Immature natural killer cell (primary cell): Measurements from ENCODE around the gene ZNF629. TPM values are rescaled to one million over a fixed set of nuclear protein-coding genes. Genes with fewer than 3 reads are reported as not detected.
"Not testable (repeated sequence)": the region's sequence is repeated elsewhere in the genome, so short reads cannot be mapped to it uniquely, and the experiment has no call there.

Experiments used
- DNase-seq, 3 donors: peaks; one replicate each; pipeline ENCODE4 v3.0.0; 2022; ENCODE audit warnings: mixed read lengths in 1 of 3
- H3K27ac Mint-ChIP-seq, 6 donors: one replicate each; pipeline ENCODE4 v1.8.0; 2020; ENCODE audit warnings: mixed read lengths in 6 of 6, mild to moderate bottlenecking in 5 of 6, inconsistent platforms in 4 of 6, moderate library complexity in 3 of 6
- H3K27me3 Mint-ChIP-seq, 3 donors: one replicate each; pipeline ENCODE4 v1.8.0; 2020 to 2021; ENCODE audit warnings: low read depth in 3 of 3, mild to moderate bottlenecking in 3 of 3, mixed read lengths in 3 of 3, moderate library complexity in 3 of 3, inconsistent platforms in 1 of 3
- H3K36me3 Mint-ChIP-seq, 3 donors: one replicate each; pipeline ENCODE4 v1.8.0; 2020; ENCODE audit warnings: mixed read lengths in 3 of 3, inconsistent platforms in 2 of 3, mild to moderate bottlenecking in 2 of 3
- H3K4me1 Mint-ChIP-seq, 2 donors: one replicate each; pipeline ENCODE4 v1.8.0; 2020; ENCODE audit warnings: inconsistent platforms in 2 of 2, mild to moderate bottlenecking in 2 of 2, mixed read lengths in 2 of 2, moderate library complexity in 1 of 2
- H3K4me3 Mint-ChIP-seq, 5 donors: one replicate each; pipeline ENCODE4 v1.8.0; 2020; ENCODE audit warnings: mild to moderate bottlenecking in 5 of 5, mixed read lengths in 5 of 5, inconsistent platforms in 3 of 5, moderate library complexity in 3 of 5
- H3K9me3 Mint-ChIP-seq, 6 donors: one replicate each; pipeline ENCODE4 v1.8.0; 2020; ENCODE audit warnings: mild to moderate bottlenecking in 6 of 6, mixed read lengths in 6 of 6, inconsistent platforms in 4 of 6, moderate library complexity in 3 of 6
- polyA plus RNA-seq, 3 donors: library from polyadenylated mRNA; unstranded; fragments of 300-500 nt; fragmentation: Illumina TruSeq; gene quantifications; one replicate each; pipeline ENCODE4 v1.2.3, GENCODE V29; 2021

The ZNF629 gene
- polyA plus RNA-seq, result 1 to 10 TPM in 1 of 3 donors, under 1 TPM in 2; 0.09 to 1.1 (median 0.16) TPM

DNA sequence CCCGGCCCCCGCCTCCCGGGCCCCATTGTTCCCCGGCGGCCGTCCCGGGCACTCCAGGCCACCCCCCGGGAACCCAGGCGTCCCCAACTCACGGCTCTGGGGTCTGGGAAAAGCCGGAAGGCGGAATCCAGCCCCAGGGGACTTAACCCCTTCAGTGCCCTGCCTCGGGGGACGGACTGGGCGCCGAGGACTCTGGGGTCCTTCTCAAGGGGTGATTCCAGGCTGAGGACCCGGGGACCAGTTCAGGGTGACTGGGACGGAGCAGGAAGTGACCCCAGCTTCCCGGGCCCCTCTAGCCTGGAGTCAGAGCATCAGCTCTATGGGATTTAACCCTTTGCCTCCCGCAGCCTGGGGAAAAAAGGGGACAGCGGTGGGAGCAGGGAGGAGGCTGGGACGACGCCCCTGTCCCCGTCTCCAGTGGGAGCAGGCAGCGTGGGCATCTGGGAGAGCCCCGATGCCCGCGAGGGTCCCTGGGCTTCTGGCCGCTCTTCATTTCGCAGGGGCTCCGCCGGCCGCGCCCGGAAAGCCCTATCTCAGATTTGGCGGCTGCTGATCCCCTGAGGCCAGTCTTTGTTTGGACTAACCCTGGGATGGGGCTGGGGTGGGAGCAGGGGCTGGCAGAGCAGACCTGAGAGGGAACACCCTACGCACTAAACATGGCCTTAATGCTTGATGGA, at the start of gene ZNF629:
Gene ZNF629, minus strand, starts transcription at position 270 of the 677 bp plus-strand sequence. CDS start 2,723 bp downstream, outside the sequence.
- peak in 1 of 3 donors; percentile 36 for DNase-seq
- H3K27ac Mint-ChIP-seq, result peak within 1 kb of the TSS in 1 of 6 donors; percentile 69

DNA sequence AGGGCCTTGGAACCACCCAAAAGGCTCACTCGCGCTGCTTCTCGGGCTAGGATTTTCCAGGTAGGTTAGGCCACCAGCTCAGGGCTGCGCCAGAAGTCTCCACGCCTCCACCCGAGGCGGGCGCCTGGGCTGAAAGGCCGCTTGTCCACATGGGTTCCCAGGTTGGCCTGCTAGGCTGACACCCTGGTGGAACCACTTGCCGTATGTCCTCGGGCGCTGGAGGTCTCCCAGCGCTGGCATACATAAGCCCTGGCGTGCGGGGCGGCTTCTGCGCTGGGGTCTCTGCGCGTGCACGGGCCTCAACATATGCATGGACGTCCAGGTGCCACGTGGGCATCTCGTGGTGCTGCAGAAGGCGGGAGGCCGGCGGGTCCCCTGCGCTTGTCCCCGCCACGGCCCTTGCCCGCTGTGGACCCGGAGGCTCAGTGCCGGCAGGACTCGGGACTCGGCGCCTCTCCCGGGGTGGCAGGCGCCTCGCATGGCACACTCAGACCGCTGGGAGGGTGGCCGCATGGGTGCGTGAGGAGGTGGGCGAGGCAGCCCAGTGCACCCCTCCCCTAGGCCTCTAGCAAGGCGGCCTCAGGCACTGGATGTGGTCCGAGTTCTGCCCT, 47.2 kb upstream of the ZNF629 start:
- DNase-seq, result no peak
- no peaks in the 10 kb centered on the region for H3K9me3 Mint-ChIP-seq
- peaks cover 0 to 3% (median 0%) of the 10 kb centered on the region in 3 donors for H3K27me3 Mint-ChIP-seq
- no peaks in the 10 kb centered on the region for H3K36me3 Mint-ChIP-seq
- H3K4me3 Mint-ChIP-seq, result no peak overlapping the region
- no peaks in the 10 kb centered on the region for H3K4me1 Mint-ChIP-seq
- no peak overlapping the region for H3K27ac Mint-ChIP-seq

More for the DNA sequence above, at the start of gene ZNF629:
- H3K27me3 Mint-ChIP-seq, result peaks cover 2 to 12% (median 7%) of the 10 kb centered on the region in 3 donors
- peak within 1 kb of the TSS; percentile 68 to 85 (median 79) for H3K4me3 Mint-ChIP-seq
- H3K36me3 Mint-ChIP-seq, result peaks cover 0 to 8% (median 0%) of the 10 kb centered on the region in 3 donors
- peaks cover 14 to 17% of the 10 kb centered on the region in 2 donors for H3K4me1 Mint-ChIP-seq
- no peaks in the 10 kb centered on the region for H3K9me3 Mint-ChIP-seq

DNA sequence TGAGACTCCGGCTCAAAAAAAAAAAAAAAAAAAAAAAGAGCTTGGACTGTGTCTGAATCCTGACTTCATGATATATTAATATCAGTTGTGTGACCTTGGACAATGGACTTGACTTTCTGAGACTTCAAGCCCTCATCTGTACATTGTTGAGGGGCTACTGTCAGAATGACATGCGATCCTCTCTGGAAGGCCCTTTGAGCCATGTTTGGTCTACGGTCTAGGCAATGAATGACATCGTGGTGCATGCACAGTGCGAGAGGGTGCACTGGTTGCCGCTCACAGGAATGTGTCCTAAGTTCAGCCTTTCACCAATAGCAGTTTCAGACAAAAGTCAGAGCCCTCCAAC, 43.0 kb upstream of the ZNF629 start:
- no peaks in the 10 kb centered on the region for H3K36me3 Mint-ChIP-seq
- H3K9me3 Mint-ChIP-seq, result no peaks in the 10 kb centered on the region
- no peak overlapping the region for H3K27ac Mint-ChIP-seq
- no peak overlapping the region for H3K4me3 Mint-ChIP-seq
- no peak for DNase-seq
- peaks cover 2 to 3% (median 2%) of the 10 kb centered on the region in 3 donors for H3K27me3 Mint-ChIP-seq
- no peaks in the 10 kb centered on the region for H3K4me1 Mint-ChIP-seq

DNA sequence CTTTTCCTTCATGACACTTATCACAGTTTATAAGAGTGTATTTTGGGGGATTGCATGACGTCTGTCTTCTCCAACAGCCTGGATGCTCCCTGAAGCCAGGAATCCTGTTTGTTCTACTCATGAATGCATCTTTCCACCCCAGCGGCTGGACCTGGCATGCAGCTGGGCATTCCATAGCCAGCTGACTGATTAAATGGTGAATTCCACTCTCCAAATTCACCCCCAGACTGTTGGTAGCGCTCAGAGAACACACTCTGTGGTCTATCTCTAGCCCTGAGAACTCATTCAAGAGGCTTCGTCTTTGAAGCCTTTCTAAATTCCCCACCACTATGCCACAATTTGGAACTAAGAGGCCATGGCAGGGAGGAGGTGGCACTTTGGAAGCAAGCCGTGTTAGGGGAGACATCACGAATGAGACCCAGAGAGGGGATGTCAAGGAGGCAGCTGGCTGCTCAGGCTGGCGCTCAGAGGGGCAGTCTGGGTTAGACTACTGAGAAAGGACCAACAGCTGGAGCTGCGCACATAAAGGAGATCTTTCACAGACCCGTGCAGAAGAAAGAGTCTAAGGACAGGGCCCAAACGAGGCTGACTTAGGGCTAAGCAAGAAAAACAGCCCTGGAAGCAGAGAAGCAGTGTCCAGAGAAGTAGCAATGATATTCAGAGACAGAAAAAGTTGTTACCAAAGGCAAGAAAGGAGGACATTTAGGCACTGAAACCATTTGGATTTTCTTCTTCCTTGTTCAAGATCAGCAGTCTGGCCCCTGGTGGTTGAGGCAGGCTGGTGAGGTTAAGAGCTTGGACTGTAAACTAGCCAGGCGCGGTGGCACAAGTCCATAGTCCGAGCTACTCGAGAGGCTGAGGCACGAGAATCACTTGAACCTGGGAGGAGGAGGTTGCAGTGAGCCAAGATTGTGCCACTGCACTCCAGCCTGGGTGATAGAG, 42.4 kb upstream of the ZNF629 start:
- Mint-ChIP-seq H3K4me3 (no peak overlapping the region), H3K27me3 (peaks cover 2 to 4% (median 2%) of the 10 kb centered on the region in 3 donors), H3K36me3 (no peaks in the 10 kb centered on the region), H3K27ac (peak overlapping the region in 1 of 6 donors; percentile 40), H3K9me3 (no peaks in the 10 kb centered on the region), H3K4me1 (no peaks in the 10 kb centered on the region)
- no peak for DNase-seq

DNA sequence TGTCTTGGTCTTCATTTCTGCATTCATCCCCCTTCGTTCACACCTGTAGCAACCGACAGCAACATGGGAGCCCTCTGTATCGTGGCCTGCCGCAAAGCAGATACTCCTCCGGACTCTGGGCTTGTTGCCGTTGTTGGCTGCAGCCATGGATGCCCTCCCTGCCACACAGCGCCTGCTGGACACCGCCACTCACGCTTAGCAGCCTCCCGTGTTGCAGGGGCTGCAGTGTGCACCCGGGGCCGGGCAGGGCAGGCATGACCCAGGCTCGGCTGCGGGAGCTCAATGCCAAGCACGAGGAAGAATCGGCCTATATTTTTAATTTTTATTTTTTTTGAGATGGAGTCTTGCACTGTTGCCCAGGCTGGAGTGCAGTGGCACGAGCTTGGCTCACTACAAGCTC, 34.9 kb upstream of the ZNF629 start:
- Mint-ChIP-seq H3K4me1 (no peaks in the 10 kb centered on the region), H3K9me3 (no peaks in the 10 kb centered on the region), H3K27ac (no peak overlapping the region), H3K36me3 (no peaks in the 10 kb centered on the region), H3K27me3 (peaks cover 2 to 5% (median 2%) of the 10 kb centered on the region in 3 donors), H3K4me3 (no peak overlapping the region)
- DNase-seq, result no peak

DNA sequence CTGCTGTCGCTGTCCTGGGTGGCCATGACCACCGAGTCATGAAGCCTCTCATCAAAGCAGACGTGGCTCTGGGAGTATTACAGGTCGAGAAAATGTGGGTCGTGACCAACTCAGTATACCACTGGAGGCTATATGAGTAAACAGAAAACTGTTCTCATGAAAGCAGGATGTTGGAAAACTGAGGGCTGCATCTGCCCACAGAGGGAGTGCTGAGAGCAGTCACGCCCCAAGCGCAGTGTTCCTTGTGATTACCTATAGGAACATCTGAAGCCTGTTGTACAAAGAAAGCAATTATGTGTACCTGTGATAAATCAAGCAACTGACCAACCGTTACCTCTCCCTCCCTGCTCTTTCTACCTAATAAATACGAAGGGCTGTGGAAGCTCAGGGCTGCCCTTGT, 34.4 kb upstream of the ZNF629 start:
- H3K36me3 Mint-ChIP-seq, DNase-seq, H3K4me1 Mint-ChIP-seq, H3K27ac Mint-ChIP-seq, H3K9me3 Mint-ChIP-seq, H3K27me3 Mint-ChIP-seq, H3K4me3 Mint-ChIP-seq: not testable (repeated sequence)

DNA sequence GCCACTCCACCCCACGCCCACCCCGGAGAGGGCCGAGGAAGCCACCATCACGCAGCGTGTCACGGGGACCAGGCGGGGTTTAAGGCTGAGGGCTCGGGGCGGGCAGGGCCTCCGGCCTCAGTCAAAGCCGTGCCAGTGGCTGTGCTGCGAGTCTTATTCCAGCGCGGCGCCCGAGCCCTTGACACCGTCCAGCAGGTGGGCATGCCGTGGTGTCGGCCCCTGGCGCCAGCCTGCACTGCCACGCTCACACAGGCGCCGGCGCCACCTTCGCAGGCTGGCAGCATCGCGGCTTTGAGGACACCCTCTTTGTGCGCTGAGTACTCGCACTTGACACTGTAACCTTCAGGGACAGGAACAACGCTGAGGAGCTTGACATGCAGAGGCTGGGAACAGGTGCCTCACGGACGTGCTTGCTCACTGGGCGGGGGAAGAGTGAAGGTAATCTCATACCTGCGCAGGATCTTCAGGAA, 34.0 kb upstream of the ZNF629 start:
- no peaks in the 10 kb centered on the region for H3K4me1 Mint-ChIP-seq
- H3K27me3 Mint-ChIP-seq, result peaks cover 0 to 5% (median 2%) of the 10 kb centered on the region in 3 donors
- no peaks in the 10 kb centered on the region for H3K9me3 Mint-ChIP-seq
- no peak overlapping the region for H3K4me3 Mint-ChIP-seq
- no peak overlapping the region for H3K27ac Mint-ChIP-seq
- no peak for DNase-seq
- H3K36me3 Mint-ChIP-seq, result no peaks in the 10 kb centered on the region

DNA sequence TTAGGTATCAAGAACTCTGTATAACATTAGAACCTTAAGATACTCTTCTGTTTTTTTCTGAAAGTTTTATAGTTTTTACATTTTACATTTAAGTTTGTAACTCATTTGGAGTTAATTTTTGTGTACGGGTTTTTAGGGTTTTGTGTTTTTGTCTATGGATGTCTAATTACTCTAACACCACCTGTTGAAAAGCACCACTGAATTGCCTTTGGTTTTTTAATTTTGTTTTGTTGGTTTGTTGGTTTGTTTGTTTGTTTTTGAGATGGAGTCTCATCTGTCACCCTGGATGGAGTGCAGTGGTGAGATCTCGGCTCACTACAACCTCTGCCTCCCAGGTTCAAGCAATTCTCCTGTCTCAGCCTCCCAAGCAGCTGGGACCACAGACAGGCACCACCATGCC, 29.8 kb upstream of the ZNF629 start:
- Mint-ChIP-seq H3K4me1 (peaks cover 12 to 16% of the 10 kb centered on the region in 2 donors), H3K36me3 (no peaks in the 10 kb centered on the region), H3K27me3 (peaks cover 0 to 4% (median 1%) of the 10 kb centered on the region in 3 donors), H3K4me3 (peak overlapping the region in 1 of 5 donors; percentile 10), H3K27ac (peak overlapping the region in 1 of 6 donors; percentile 16), H3K9me3 (no peaks in the 10 kb centered on the region)
- DNase-seq, result no peak

DNA sequence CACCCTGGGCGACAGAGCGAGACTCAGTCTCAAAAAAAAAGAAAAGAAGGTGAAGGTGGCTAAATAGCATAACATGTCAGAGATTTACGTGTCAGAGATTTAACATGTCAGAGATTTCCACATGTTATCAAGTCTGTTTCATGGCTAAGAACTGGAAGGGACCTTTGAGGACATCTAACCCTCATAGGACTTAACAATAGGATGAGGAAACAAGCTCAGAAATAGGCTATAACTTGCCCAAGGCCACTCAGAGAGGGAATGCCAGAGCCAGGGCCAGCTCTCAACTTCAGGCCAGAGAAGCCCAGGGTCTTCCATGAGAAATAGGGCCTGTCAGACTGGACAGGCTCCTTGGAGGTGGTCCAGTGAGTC, 26.8 kb upstream of the ZNF629 start:
- Mint-ChIP-seq H3K9me3 (no peaks in the 10 kb centered on the region), H3K4me1 (peaks cover 12 to 16% of the 10 kb centered on the region in 2 donors), H3K27ac (peak overlapping the region; percentile 80 to 93 (median 89)), H3K36me3 (no peaks in the 10 kb centered on the region), H3K4me3 (peak overlapping the region; percentile 78 to 90 (median 83)), H3K27me3 (peaks cover 0 to 6% (median 1%) of the 10 kb centered on the region in 3 donors)
- DNase-seq, result no peak

DNA sequence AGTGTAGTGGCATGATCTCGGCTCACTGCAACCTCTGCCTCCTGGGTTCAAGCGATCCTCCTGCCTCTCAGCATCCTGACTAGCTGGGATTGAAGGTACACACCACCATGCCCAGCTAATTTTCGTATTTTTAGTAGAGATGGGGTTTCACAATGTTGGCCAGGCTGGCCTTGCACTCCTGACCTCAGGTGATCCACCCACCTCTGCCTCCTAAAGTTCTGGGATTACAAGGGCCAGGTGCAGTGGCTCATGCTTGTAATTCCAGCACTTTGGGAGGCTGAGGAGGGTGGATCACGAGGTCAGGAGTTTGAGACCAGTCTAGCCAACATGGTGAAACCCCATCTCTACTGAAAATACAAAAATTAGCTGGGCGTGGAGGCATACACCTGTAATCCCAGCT, 22.7 kb upstream of the ZNF629 start:
- H3K4me1 Mint-ChIP-seq, result peaks cover 24 to 30% of the 10 kb centered on the region in 2 donors
- not testable (repeated sequence) for H3K9me3 Mint-ChIP-seq

DNA sequence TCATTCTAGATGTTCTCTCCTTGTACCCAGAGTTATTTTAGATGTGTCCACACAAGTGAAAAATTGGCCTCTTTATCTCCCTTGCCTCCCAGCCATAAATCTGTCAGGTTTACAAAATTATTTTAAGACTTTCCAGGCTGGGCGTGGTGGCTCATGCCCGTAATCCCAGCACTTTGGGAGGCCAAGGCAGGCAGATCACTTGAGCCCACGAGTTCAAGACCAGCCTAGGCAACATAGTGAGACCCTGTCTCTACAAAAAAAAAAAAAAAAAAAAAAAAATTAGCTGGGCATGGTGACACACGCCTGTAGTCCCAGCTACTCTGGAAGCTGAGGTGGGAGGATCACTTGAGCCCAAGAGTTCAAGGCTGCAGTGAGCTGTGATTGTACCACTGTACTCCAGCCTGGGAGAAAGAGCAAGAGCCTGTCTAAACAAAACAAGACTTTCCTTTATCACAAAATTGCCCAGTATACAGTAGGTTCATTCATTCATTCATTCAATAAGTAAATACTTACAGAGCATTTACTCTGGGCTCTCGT, 22.0 kb upstream of the ZNF629 start:
- not testable (repeated sequence) for H3K9me3 Mint-ChIP-seq

More for the DNA sequence above, 22.7 kb upstream of the ZNF629 start:
- H3K4me3 Mint-ChIP-seq, H3K36me3 Mint-ChIP-seq, H3K27ac Mint-ChIP-seq, DNase-seq, H3K27me3 Mint-ChIP-seq: not testable (repeated sequence)

DNA sequence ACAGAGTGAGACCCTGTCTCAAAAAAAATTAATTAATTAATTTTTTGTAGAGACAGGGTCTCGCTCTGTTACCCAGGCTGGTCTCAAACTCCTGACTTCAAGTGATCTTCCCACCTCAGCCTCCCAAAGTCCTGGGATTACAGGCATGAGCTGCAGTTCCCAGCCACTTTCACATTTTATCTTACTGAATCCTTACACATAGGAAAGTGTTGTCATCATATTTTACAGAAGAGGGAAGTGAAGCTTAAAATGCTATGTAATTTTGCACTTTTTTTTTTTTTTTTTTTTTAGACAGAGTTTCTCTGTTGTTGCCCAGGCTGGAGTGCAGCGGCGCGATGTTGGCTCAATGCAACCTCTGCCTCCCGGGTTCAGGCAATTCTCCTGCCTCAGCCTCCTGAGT, 21.1 kb upstream of the ZNF629 start:
- Mint-ChIP-seq H3K27me3 (peaks cover 1 to 7% (median 4%) of the 10 kb centered on the region in 3 donors), H3K4me1 (peaks cover 17 to 19% of the 10 kb centered on the region in 2 donors), H3K36me3 (no peaks in the 10 kb centered on the region), H3K9me3 (no peaks in the 10 kb centered on the region), H3K27ac (no peak overlapping the region), H3K4me3 (no peak overlapping the region)
- DNase-seq, result no peak

More for the DNA sequence above, 22.0 kb upstream of the ZNF629 start:
- H3K4me1 Mint-ChIP-seq, result peaks cover 20 to 24% of the 10 kb centered on the region in 2 donors
- H3K27ac Mint-ChIP-seq, H3K4me3 Mint-ChIP-seq, H3K27me3 Mint-ChIP-seq, DNase-seq, H3K36me3 Mint-ChIP-seq: not testable (repeated sequence)

DNA sequence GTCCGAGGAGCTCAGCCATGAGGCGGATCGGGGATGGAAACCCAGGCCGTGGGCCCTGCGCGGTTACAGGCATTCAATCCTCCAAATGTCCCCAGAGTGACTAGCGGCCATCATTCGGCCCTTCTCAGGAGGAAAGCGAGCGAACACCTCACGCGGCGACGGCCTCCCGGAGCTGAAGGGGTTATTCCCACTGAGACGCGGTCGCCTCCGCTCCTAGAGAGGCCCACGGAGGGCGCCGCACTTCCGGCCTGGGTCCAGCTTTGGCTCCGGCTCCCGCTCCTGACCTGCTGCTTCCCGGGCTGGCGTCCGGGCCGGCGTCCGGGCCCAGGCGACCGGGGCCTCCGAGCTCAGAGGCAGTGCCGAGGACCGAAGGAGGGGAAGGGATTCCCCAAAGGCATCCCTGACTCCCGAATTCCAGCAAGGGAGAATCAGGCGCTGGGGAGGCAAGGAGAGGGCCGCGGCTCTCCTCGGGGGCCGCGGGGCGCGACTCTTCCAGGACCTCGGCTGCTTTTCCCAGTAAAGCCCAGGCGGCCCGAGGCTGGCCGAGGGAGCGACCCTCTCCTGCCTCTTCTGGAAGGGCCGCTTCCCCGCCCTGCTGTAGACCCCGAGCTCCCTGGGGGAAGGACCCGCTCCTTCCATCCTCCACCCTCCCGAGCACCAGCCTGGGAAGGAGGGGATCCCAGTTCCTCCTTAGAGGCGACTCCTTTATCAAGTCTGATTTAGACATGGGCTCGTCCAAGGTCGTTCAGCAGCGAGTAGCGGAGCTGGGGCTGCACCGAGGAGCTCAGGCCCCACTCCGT, 18.6 kb upstream of the ZNF629 start:
- DNase-seq, result peak; percentile 53 to 61 (median 53)
- Mint-ChIP-seq H3K27me3 (peaks cover 4 to 7% (median 6%) of the 10 kb centered on the region in 3 donors), H3K4me1 (peaks cover 17 to 19% of the 10 kb centered on the region in 2 donors), H3K9me3 (no peaks in the 10 kb centered on the region), H3K36me3 (no peaks in the 10 kb centered on the region), H3K27ac (peak overlapping the region; percentile 78 to 87 (median 82)), H3K4me3 (peak overlapping the region; percentile 78 to 93 (median 86))
